DOHH2 (cell line): ENCODE data around the gene NRXN3.

Experiments
- H3F3A ChIP-seq: fragments of 200-600 bp; sonication (generic), shearing (Covaris generic); 2 replicates; pipeline ENCODE4 v1.6.0; 2016; ENCODE audit warnings: antibody characterized with exemption, mild to moderate bottlenecking; ENCODE audit not compliant: control insufficient read depth, insufficient read depth
- H3K27ac ChIP-seq: fragments of 200-600 bp; sonication (generic); 2 replicates; pipeline ENCODE4 v1.5.1; 2014; ENCODE audit warnings: low read depth, mild to moderate bottlenecking, low read length, moderate library complexity
- H3K27me3 ChIP-seq: fragments of 200-600 bp; sonication (generic); 2 replicates; pipeline ENCODE4 v1.6.1; 2014; ENCODE audit warnings: mild to moderate bottlenecking, low read length, mixed read lengths; ENCODE audit not compliant: control insufficient read depth
- H3K36me3 ChIP-seq: fragments of 200-600 bp; sonication (generic); 2 replicates; pipeline ENCODE4 v1.6.1; 2014; ENCODE audit warnings: mild to moderate bottlenecking, low read length, moderate library complexity, mixed read lengths; ENCODE audit not compliant: control insufficient read depth
- H3K4me1 ChIP-seq: fragments of 200-600 bp; sonication (generic); 2 replicates; pipeline ENCODE4 v1.6.1; 2014; ENCODE audit warnings: mild to moderate bottlenecking, low read length, mixed read lengths; ENCODE audit not compliant: control insufficient read depth
- H3K4me2 ChIP-seq: fragments of 200-600 bp; sonication (generic); 2 replicates; pipeline ENCODE4 v1.6.0; 2014; ENCODE audit warnings: mild to moderate bottlenecking, low read length, moderate library complexity
- H3K4me3 ChIP-seq: fragments of 200-600 bp; sonication (generic); 2 replicates; pipeline ENCODE4 v1.5.1; 2014; ENCODE audit warnings: mild to moderate bottlenecking, low read length, mixed read lengths
- H3K79me2 ChIP-seq: fragments of 200-600 bp; sonication (generic); 2 replicates; pipeline ENCODE4 v1.6.1; 2014; ENCODE audit warnings: mild to moderate bottlenecking, low read length, mixed read lengths; ENCODE audit not compliant: control insufficient read depth
- H3K9me2 ChIP-seq: fragments of 200-600 bp; sonication (generic); replicated peaks from 2 replicates; pipeline ENCODE4 v1.6.1; 2014; ENCODE audit warnings: mild to moderate bottlenecking, low read length, mixed read lengths; ENCODE audit not compliant: control insufficient read depth
- H3K9me3 ChIP-seq: fragments of 200-600 bp; sonication (generic); 2 replicates; pipeline ENCODE4 v1.6.1; 2014; ENCODE audit warnings: antibody characterized with exemption, low read length, mixed read lengths; ENCODE audit not compliant: control insufficient read depth, insufficient read depth
- H4K20me1 ChIP-seq: fragments of 200-600 bp; sonication (generic); 2 replicates; pipeline ENCODE4 v1.6.0; 2014; ENCODE audit warnings: low read depth, mild to moderate bottlenecking, antibody characterized with exemption, low read length, moderate library complexity; ENCODE audit not compliant: control insufficient read depth, insufficient read depth
- EZH2phosphoT487 ChIP-seq: fragments of 200-600 bp; sonication (generic); IDR thresholded peaks from 2 replicates; pipeline ENCODE4 v1.6.1; 2017; ENCODE audit warnings: borderline replicate concordance, mild to moderate bottlenecking, antibody characterized with exemption, low read length, moderate library complexity, mixed read lengths
- TF ChIP-seq, protein P1 (sequence below): fragments of 200-600 bp; sonication (generic); IDR thresholded peaks from one replicate; pipeline ENCODE4 v1.5.1; 2014; ENCODE audit warnings: antibody characterized with exemption, mild to moderate bottlenecking, low read depth, low read length; ENCODE audit not compliant: poor library complexity, severe bottlenecking

Gene NRXN3

DNA sequence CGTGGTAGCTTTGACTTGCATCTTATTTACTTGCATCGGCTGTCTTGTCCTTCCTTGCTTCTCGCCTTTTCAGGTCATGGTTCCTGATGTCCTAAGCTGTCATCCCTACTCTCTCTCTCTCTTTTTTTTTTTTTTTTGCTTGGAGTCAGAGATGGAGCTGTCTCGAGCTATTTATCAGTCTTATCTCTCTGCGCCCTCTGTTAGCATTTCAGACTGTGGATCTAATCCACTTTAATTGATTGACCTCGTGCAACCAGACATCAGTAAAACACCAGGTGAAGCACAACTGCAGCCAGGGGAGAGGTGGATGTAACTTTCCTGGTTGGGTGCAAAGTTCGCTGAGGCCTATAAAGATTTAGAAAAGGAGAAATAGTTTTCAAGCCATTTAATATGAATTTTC lies 1486.3 kb downstream of the NRXN3 start:
- Histone ChIP-seq H3K27me3 (no peaks in the 10 kb centered on the region), H3F3A (no peaks in the 10 kb centered on the region), H3K9me2 (no peaks in the 10 kb centered on the region), H3K4me3 (no peak overlapping the region), H3K4me1 (no peaks in the 10 kb centered on the region), H4K20me1 (no peaks in the 10 kb centered on the region), H3K9me3 (no peaks in the 10 kb centered on the region), H3K79me2 (no peaks in the 10 kb centered on the region), H3K4me2 (no peak overlapping the region), H3K36me3 (no peaks in the 10 kb centered on the region), H3K27ac (no peak overlapping the region)
- TF ChIP-seq EZH2phosphoT487, result no peak
- TF ChIP-seq, protein P1, sequence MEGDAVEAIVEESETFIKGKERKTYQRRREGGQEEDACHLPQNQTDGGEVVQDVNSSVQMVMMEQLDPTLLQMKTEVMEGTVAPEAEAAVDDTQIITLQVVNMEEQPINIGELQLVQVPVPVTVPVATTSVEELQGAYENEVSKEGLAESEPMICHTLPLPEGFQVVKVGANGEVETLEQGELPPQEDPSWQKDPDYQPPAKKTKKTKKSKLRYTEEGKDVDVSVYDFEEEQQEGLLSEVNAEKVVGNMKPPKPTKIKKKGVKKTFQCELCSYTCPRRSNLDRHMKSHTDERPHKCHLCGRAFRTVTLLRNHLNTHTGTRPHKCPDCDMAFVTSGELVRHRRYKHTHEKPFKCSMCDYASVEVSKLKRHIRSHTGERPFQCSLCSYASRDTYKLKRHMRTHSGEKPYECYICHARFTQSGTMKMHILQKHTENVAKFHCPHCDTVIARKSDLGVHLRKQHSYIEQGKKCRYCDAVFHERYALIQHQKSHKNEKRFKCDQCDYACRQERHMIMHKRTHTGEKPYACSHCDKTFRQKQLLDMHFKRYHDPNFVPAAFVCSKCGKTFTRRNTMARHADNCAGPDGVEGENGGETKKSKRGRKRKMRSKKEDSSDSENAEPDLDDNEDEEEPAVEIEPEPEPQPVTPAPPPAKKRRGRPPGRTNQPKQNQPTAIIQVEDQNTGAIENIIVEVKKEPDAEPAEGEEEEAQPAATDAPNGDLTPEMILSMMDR, result no peak

- Histone ChIP-seq H3K4me1 (no peaks in the 10 kb centered on the region), H3K4me2 (no peak overlapping the region), H3K9me3 (no peaks in the 10 kb centered on the region), H3K4me3 (no peak overlapping the region), H3K9me2 (no peaks in the 10 kb centered on the region), H3K79me2 (no peaks in the 10 kb centered on the region), H3K27me3 (no peaks in the 10 kb centered on the region), H3K36me3 (no peaks in the 10 kb centered on the region), H4K20me1 (no peaks in the 10 kb centered on the region), H3K27ac (no peak overlapping the region), H3F3A (no peaks in the 10 kb centered on the region)
- TF ChIP-seq, protein P1, result no peak
- TF ChIP-seq EZH2phosphoT487, result no peak
Observed at GRCh38 chr14:79658221-79658620, 1488.0 kb downstream of the NRXN3 start.

GRCh38 chr14:79658769-79659168 lies 1488.6 kb downstream of the NRXN3 start:
- H3K4me1 ChIP-seq, result no peaks in the 10 kb centered on the region
- no peak for TF ChIP-seq EZH2phosphoT487
- TF ChIP-seq, protein P1, result no peak
- no peaks in the 10 kb centered on the region for H4K20me1 ChIP-seq
- no peak overlapping the region for H3K4me3 ChIP-seq
- H3K4me2 ChIP-seq, result no peak overlapping the region
- no peaks in the 10 kb centered on the region for H3K27me3 ChIP-seq
- H3K9me2 ChIP-seq, result no peaks in the 10 kb centered on the region
- no peaks in the 10 kb centered on the region for H3K9me3 ChIP-seq
- H3F3A ChIP-seq, result no peaks in the 10 kb centered on the region
- no peaks in the 10 kb centered on the region for H3K36me3 ChIP-seq
- no peak overlapping the region for H3K27ac ChIP-seq
- H3K79me2 ChIP-seq, result no peaks in the 10 kb centered on the region
